Breast epithelium (tissue), 3 donors: ENCODE results near the gene FLRT2.

ENCODE experiments used
- POLR2A ChIP-seq: fragments of 450-650 bp; IDR thresholded peaks from one replicate; pipeline ENCODE4 v1.6.1; 2016; ENCODE audit warnings: antibody characterized with exemption, mild to moderate bottlenecking, moderate library complexity
- POLR2AphosphoS5 ChIP-seq, 3 donors: sonication (generic); formaldehyde crosslinking; IDR thresholded peaks; one replicate each; pipeline ENCODE4 v1.6.1; 2017; ENCODE audit warnings: antibody characterized with exemption in 3 of 3
- TF ChIP-seq, protein P1 (sequence below), 3 donors: fragments of 450-650 bp; IDR thresholded peaks; one replicate each; pipeline ENCODE4 v1.5.1; 2016 to 2017; ENCODE audit warnings: antibody characterized with exemption in 3 of 3, mild to moderate bottlenecking in 3 of 3, moderate library complexity in 3 of 3

DNA sequence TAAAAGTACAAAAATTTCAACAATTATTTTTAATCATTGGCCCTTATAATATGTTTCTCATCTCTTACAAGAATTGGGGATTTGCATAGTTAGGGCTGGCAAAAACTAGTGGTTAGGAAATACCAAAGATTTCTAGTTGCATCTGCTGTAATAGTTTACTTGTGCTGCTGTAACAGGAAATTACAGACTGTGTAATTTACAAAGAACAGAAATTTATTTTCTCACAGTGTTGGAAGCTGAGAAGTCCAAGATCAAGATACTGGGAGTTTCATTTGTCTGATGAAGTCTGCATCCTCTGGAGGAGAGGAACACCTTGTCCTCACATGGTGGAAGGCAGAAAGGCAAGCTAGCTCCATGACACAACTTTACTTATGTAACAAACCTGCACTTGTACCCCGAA, 157.0 kb downstream of the FLRT2 start:
- TF ChIP-seq POLR2A (no peak), POLR2AphosphoS5 (IDR thresholded peaks at IDR 0.05) (no peak)
- TF ChIP-seq, protein P1, sequence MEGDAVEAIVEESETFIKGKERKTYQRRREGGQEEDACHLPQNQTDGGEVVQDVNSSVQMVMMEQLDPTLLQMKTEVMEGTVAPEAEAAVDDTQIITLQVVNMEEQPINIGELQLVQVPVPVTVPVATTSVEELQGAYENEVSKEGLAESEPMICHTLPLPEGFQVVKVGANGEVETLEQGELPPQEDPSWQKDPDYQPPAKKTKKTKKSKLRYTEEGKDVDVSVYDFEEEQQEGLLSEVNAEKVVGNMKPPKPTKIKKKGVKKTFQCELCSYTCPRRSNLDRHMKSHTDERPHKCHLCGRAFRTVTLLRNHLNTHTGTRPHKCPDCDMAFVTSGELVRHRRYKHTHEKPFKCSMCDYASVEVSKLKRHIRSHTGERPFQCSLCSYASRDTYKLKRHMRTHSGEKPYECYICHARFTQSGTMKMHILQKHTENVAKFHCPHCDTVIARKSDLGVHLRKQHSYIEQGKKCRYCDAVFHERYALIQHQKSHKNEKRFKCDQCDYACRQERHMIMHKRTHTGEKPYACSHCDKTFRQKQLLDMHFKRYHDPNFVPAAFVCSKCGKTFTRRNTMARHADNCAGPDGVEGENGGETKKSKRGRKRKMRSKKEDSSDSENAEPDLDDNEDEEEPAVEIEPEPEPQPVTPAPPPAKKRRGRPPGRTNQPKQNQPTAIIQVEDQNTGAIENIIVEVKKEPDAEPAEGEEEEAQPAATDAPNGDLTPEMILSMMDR (IDR thresholded peaks at IDR 0.05) = no peak
